CD4-positive, alpha-beta T cell (primary cell): ENCODE results near the gene HLA-B. TPM values are rescaled to one million over a fixed set of nuclear protein-coding genes. Genes with fewer than 3 reads are reported as not detected.

Source experiments
- ATAC-seq: fragments of 200-7000 bp; cut with Tn5 transposase; one replicate; pipeline ENCODE4 v1.10.0; 2022; ENCODE audit warnings: mild to moderate bottlenecking; ENCODE audit not compliant: poor library complexity
- CTCF ChIA-PET: fragments of 350-600 bp; sonication (Branson Sonifier 250); formaldehyde crosslinking; loops from one replicate; lab custom pipeline; 2021; ENCODE audit warnings: antibody characterized with exemption, inconsistent platforms; lab: Charles Lee
- POLR2A ChIA-PET: fragments of 350-600 bp; sonication (Branson Sonifier 250); formaldehyde crosslinking; loops from one replicate; lab custom pipeline; 2021; ENCODE audit warnings: antibody characterized with exemption, inconsistent platforms; lab: Charles Lee
- DNase-seq, 14 experiments: peaks; one replicate each; pipeline ENCODE4 v3.0.0-alpha.2; 2013 to 2020; ENCODE audit warnings: mixed read lengths in 2 of 14
- H3K27ac ChIP-seq, 2 donors: one replicate each; pipeline versions ENCODE4 v1.5.1 to v1.7.0; 2013; ENCODE audit warnings: low read length in 2 of 2, low read depth in 1 of 2, mild to moderate bottlenecking in 1 of 2
- H3K27me3 ChIP-seq, 2 experiments: 1 replicate in 1 of 2; 2 replicates in 1 of 2; pipeline versions ENCODE4 v1.6.1 to v1.7.0; 2013; ENCODE audit warnings: low read length in 2 of 2, control low read depth in 1 of 2, mild to moderate bottlenecking in 1 of 2, moderate library complexity in 1 of 2; ENCODE audit not compliant: insufficient read depth in 2 of 2, control insufficient read depth in 1 of 2
- H3K36me3 ChIP-seq: one replicate; pipeline ENCODE4 v1.6.1; 2013; ENCODE audit warnings: low read length, control low read depth; ENCODE audit not compliant: insufficient read depth
- H3K4me1 ChIP-seq: one replicate; pipeline ENCODE4 v1.6.1; 2013; ENCODE audit warnings: low read length, control low read depth; ENCODE audit not compliant: insufficient read depth
- H3K4me3 ChIP-seq: one replicate; pipeline ENCODE4 v1.5.1; 2013; ENCODE audit warnings: mild to moderate bottlenecking, low read length, moderate library complexity
- H3K9me3 ChIP-seq, 2 experiments: 1 replicate in 1 of 2; 2 replicates in 1 of 2; pipeline versions ENCODE4 v1.6.1 to v1.7.0; 2013; ENCODE audit warnings: low read length in 2 of 2, mild to moderate bottlenecking in 2 of 2, control low read depth in 1 of 2, moderate library complexity in 1 of 2; ENCODE audit not compliant: control insufficient read depth in 1 of 2, insufficient read depth in 1 of 2
- H3K27ac Mint-ChIP-seq: one replicate; pipeline ENCODE4 v1.8.0; 2020; ENCODE audit warnings: mixed read lengths
- H3K27me3 Mint-ChIP-seq: one replicate; pipeline ENCODE4 v1.8.0; 2021; ENCODE audit warnings: mixed read lengths
- H3K36me3 Mint-ChIP-seq: one replicate; pipeline ENCODE4 v1.8.0; 2021; ENCODE audit warnings: low read depth, mixed read lengths
- H3K4me1 Mint-ChIP-seq: one replicate; pipeline ENCODE4 v1.8.0; 2021; ENCODE audit warnings: low read depth, mixed read lengths
- H3K4me3 Mint-ChIP-seq: one replicate; pipeline ENCODE4 v1.8.0; 2020; ENCODE audit warnings: mild to moderate bottlenecking, mixed read lengths
- H3K9me3 Mint-ChIP-seq: one replicate; pipeline ENCODE4 v1.8.0; 2020; ENCODE audit warnings: mixed read lengths
- CTCF ChIP-seq: fragments of 200-600 bp; IDR thresholded peaks from one replicate; pipeline ENCODE4 v1.8.0; 2022; ENCODE audit warnings: antibody characterized with exemption, mild to moderate bottlenecking
- intact Hi-C, 2 experiments: fragments of 100-400 bp; cut with DNase I in 1 of 2; cut with micrococcal nuclease in 1 of 2; formaldehyde crosslinking; loops; one replicate each; pipeline versions ENCODE4 v1.15.1 to v1.9.0; 2023 to 2025; cut with DNase I, micrococcal nuclease
- microRNA-seq: library from miRNA; unstranded; fragments of <30 nt; microRNA quantifications from one replicate; pipeline ENCODE4 v1.2.0, GENCODE V29; 2021; ENCODE audit warnings: borderline microRNAs expressed, borderline replicate concordance
- total RNA-seq, 174 experiments: library from RNA in 2 of 174; stranded (reverse) in 2 of 174; gene quantifications; one replicate each; pipeline ENCODE4 v1.2.3 and lab custom pipeline; 2021 to 2026

The HLA-B gene
- total RNA-seq, 2 experiments from 2014 or later, result 6,758 to 7,013 TPM

GRCh38 chr6:31307669-31308049 is 49.3 kb downstream of the HLA-B start:
- Mint-ChIP-seq H3K4me3 (peak overlapping the region; percentile 95), H3K27me3 (peaks cover 16% of the 10 kb centered on the region), H3K36me3 (no peaks in the 10 kb centered on the region), H3K4me1 (no peaks in the 10 kb centered on the region), H3K27ac (no peak overlapping the region), H3K9me3 (no peaks in the 10 kb centered on the region)
- intact Hi-C loops, result loop anchor here in 1 of 2 experiments (2.0 to 5.0 kb wide), 2 partner anchors 35 to 39 kb away; partner anchors contain the start of gene HLA-C
- Histone ChIP-seq H3K9me3 (peaks cover 0 to 5% of the 10 kb centered on the region in 2 experiments), H3K4me3 (peak overlapping the region; percentile 73), H3K4me1 (peaks cover 18% of the 10 kb centered on the region), H3K27ac (no peak overlapping the region), H3K27me3 (peaks cover 0 to 3% of the 10 kb centered on the region in 2 experiments), H3K36me3 (no peaks in the 10 kb centered on the region)
- TF ChIP-seq CTCF, result no peak
- CTCF ChIA-PET, result interaction anchor here (0.7 to 2.5 kb wide), 3 partner anchors 37 to 110 kb away, joined by 3 to 8 read pairs (median 3); no protein-coding TSS in a partner anchor
- DNase-seq (no peak), ATAC-seq (no peak)
- POLR2A ChIA-PET, result interaction anchor here (0.6 to 2.1 kb wide), 14 partner anchors 10 to 625 kb away, joined by 3 to 28 read pairs (median 3); partner anchors contain the start of gene TCF19

- no peak for TF ChIP-seq CTCF
- Histone ChIP-seq H3K4me3 (no peak overlapping the region), H3K27ac (no peak overlapping the region), H3K36me3 (no peaks in the 10 kb centered on the region), H3K9me3 (peaks cover 0 to 5% of the 10 kb centered on the region in 2 experiments), H3K4me1 (peaks cover 18% of the 10 kb centered on the region), H3K27me3 (peaks cover 4 to 7% of the 10 kb centered on the region in 2 experiments)
- Mint-ChIP-seq H3K4me3 (peak overlapping the region; percentile 18), H3K4me1 (no peaks in the 10 kb centered on the region), H3K27me3 (peaks cover 20% of the 10 kb centered on the region), H3K36me3 (no peaks in the 10 kb centered on the region), H3K9me3 (no peaks in the 10 kb centered on the region), H3K27ac (no peak overlapping the region)
- ChIA-PET POLR2A (no interaction called here), CTCF (no interaction called here)
- DNase-seq, result no peak
- ATAC-seq, result no peak
- intact Hi-C loops, result loop anchor here in 1 of 2 experiments (5.0 kb wide), 1 partner anchor 33 kb away; the partner anchor contains the start of gene HLA-C
These were observed 51.2 kb downstream of the HLA-B start for GRCh38 chr6:31305703-31306219.

GRCh38 chr6:31304683-31305082 is 52.3 kb downstream of the HLA-B start:
- CTCF ChIA-PET, result no interaction called here
- Histone ChIP-seq H3K4me3 (no peak overlapping the region), H3K9me3 (peaks cover 0 to 5% of the 10 kb centered on the region in 2 experiments), H3K27me3 (peaks cover 4 to 7% of the 10 kb centered on the region in 2 experiments), H3K27ac (no peak overlapping the region), H3K36me3 (no peaks in the 10 kb centered on the region), H3K4me1 (peaks cover 18% of the 10 kb centered on the region)
- TF ChIP-seq CTCF, result no peak
- no peak for ATAC-seq
- POLR2A ChIA-PET, result interaction anchor here (0.9 kb wide), 1 partner anchor 10 kb away, joined by 6 read pairs; no protein-coding TSS in a partner anchor
- Mint-ChIP-seq H3K27me3 (peaks cover 11% of the 10 kb centered on the region), H3K27ac (no peak overlapping the region), H3K9me3 (no peaks in the 10 kb centered on the region), H3K4me3 (no peak overlapping the region), H3K36me3 (no peaks in the 10 kb centered on the region), H3K4me1 (no peaks in the 10 kb centered on the region)
- intact Hi-C loops, result loop anchor here in 1 of 2 experiments (5.0 kb wide), 1 partner anchor 32 kb away; the partner anchor contains the start of gene HLA-C
- DNase-seq, result no peak

Small RNA genes within 50 kb of the gene (microRNA-seq; reads per million reads assigned to microRNA genes)
- 0.81 reads per million for gene MIR6891

Other genes starting within 250 kb of the HLA-B start
- gene C6orf15, start 244.6 kb downstream of the HLA-B start, total RNA-seq, result not detected
- gene PSORS1C1, start 242.4 kb downstream of the HLA-B start, total RNA-seq, result not detected
- gene CDSN, start 236.7 kb downstream of the HLA-B start, total RNA-seq, result not detected
- not detected for gene PSORS1C2, start 218.1 kb downstream of the HLA-B start, total RNA-seq
- 10 to 100 TPM; 17.5 to 18.2 TPM for gene CCHCR1, start 199.4 kb downstream of the HLA-B start, total RNA-seq
- 1 to 10 TPM; 3.3 to 4.1 TPM for gene TCF19, start 198.6 kb downstream of the HLA-B start, total RNA-seq
- gene POU5F1, start 186.5 kb downstream of the HLA-B start, total RNA-seq, result not detected
- gene HLA-C, start 85.1 kb downstream of the HLA-B start, total RNA-seq, result 1,000 to 10,000 TPM; 1,977 to 1,996 TPM
- gene MICA, start 46.4 kb upstream of the HLA-B start, total RNA-seq, result 10 to 100 TPM; 10.6 to 14.0 TPM
- 10 to 100 TPM; 14.3 to 14.7 TPM for gene MICB, start 141.0 kb upstream of the HLA-B start, total RNA-seq
- gene MCCD1, start 171.8 kb upstream of the HLA-B start, total RNA-seq, result not detected
- 100 to 1,000 TPM; 483 to 498 TPM for gene DDX39B, start 184.8 kb upstream of the HLA-B start, total RNA-seq
- gene ATP6V1G2, start 189.4 kb upstream of the HLA-B start, total RNA-seq, result 1 to 10 TPM; 2.6 to 3.3 TPM
- gene NFKBIL1, start 190.4 kb upstream of the HLA-B start, total RNA-seq, result 1 to 10 TPM; 7.6 to 9.3 TPM
- 10 to 100 TPM; 15.4 to 16.7 TPM for gene LTA, start 215.1 kb upstream of the HLA-B start, total RNA-seq
- 10 to 100 TPM; 33.1 to 34.2 TPM for gene TNF, start 218.4 kb upstream of the HLA-B start, total RNA-seq
- gene LTB, start 225.2 kb upstream of the HLA-B start, total RNA-seq, result 100 to 1,000 TPM; 239 to 244 TPM
- gene LST1, start 229.1 kb upstream of the HLA-B start, total RNA-seq, result 10 to 100 TPM in 1 of 2 experiments, 1 to 10 TPM in 1; 8.9 to 10.3 TPM
- 1 to 10 TPM; 2.3 to 2.6 TPM for gene NCR3, start 235.8 kb upstream of the HLA-B start, total RNA-seq